Measurements from ENCODE around the gene CD53. TPM values are rescaled to one million over a fixed set of nuclear protein-coding genes. Genes with fewer than 3 reads are reported as not detected.

CD53 gene
- total RNA-seq, 2 donors from 2014 or later = 5.7 to 12.2 TPM

- TF ChIP-seq CTCF (IDR thresholded peaks at IDR 0.05) (no peak), POLR2AphosphoS5 (IDR thresholded peaks at IDR 0.05) (no peak), POLR2A (IDR thresholded peaks at IDR 0.05) (no peak)
- no peaks in the 10 kb centered on the region for H3K36me3 ChIP-seq
- H3K27ac ChIP-seq = no peak overlapping the region
- intact Hi-C loops (cut with DNase I) = no loop called here
- no peaks in the 10 kb centered on the region for H3K27me3 ChIP-seq (replicated peaks; ENCODE audit: insufficient read depth)
- H3K9me3 ChIP-seq = no peaks in the 10 kb centered on the region
- DNase-seq (ENCODE audit: low spot score) = no peak
- 76% methylated on average over 2 of the region's 2 CpGs for WGBS
- H3K4me3 ChIP-seq = no peak overlapping the region
- H3K4me1 ChIP-seq (replicated peaks) = no peaks in the 10 kb centered on the region
Observed at GRCh38 chr1:110850145-110850544, 22.8 kb upstream of the CD53 start.

GRCh38 chr1:110850627-110851026, 22.3 kb upstream of the CD53 start:
- Histone ChIP-seq H3K4me3 (no peak overlapping the region), H3K4me1 (replicated peaks) (no peaks in the 10 kb centered on the region), H3K36me3 (no peaks in the 10 kb centered on the region), H3K27ac (no peak overlapping the region), H3K9me3 (no peaks in the 10 kb centered on the region), H3K27me3 (replicated peaks; ENCODE audit: insufficient read depth) (no peaks in the 10 kb centered on the region)
- 56% methylated on average over 1 of the region's 1 CpG for WGBS
- TF ChIP-seq CTCF (IDR thresholded peaks at IDR 0.05) (no peak), POLR2AphosphoS5 (IDR thresholded peaks at IDR 0.05) (no peak), POLR2A (IDR thresholded peaks at IDR 0.05) (no peak)
- intact Hi-C loops (cut with DNase I) = no loop called here
- no peak for DNase-seq (ENCODE audit: low spot score)

- Histone ChIP-seq H3K36me3 (no peaks in the 10 kb centered on the region), H3K4me3 (no peak overlapping the region), H3K9me3 (no peaks in the 10 kb centered on the region), H3K27ac (no peak overlapping the region), H3K4me1 (replicated peaks) (no peaks in the 10 kb centered on the region), H3K27me3 (replicated peaks; ENCODE audit: insufficient read depth) (no peaks in the 10 kb centered on the region)
- TF ChIP-seq POLR2AphosphoS5 (IDR thresholded peaks at IDR 0.05) (no peak), CTCF (IDR thresholded peaks at IDR 0.05) (no peak), POLR2A (IDR thresholded peaks at IDR 0.05) (no peak)
- intact Hi-C loops (cut with DNase I) = no loop called here
- no peak for DNase-seq (ENCODE audit: low spot score)
- 77% methylated on average over 3 of the region's 3 CpGs for WGBS
Observed at GRCh38 chr1:110853135-110853534, 19.8 kb upstream of the CD53 start.

- intact Hi-C loops (cut with DNase I) = no loop called here
- no peak overlapping the region for H3K27ac ChIP-seq
- H3K9me3 ChIP-seq = no peaks in the 10 kb centered on the region
- no peaks in the 10 kb centered on the region for H3K27me3 ChIP-seq (replicated peaks; ENCODE audit: insufficient read depth)
- WGBS = 79% methylated on average over 2 of the region's 2 CpGs
- no peaks in the 10 kb centered on the region for H3K36me3 ChIP-seq
- no peak overlapping the region for H3K4me3 ChIP-seq
- no peaks in the 10 kb centered on the region for H3K4me1 ChIP-seq (replicated peaks)
- no peak for DNase-seq (ENCODE audit: low spot score)
- TF ChIP-seq POLR2AphosphoS5 (IDR thresholded peaks at IDR 0.05) (peak; percentile 35), CTCF (IDR thresholded peaks at IDR 0.05) (no peak)
Observed at GRCh38 chr1:110856410-110856809, 16.5 kb upstream of the CD53 start.

- DNase-seq (ENCODE audit: low spot score) = no peak
- no peak overlapping the region for H3K4me3 ChIP-seq
- intact Hi-C loops (cut with DNase I) = no loop called here
- H3K9me3 ChIP-seq = no peaks in the 10 kb centered on the region
- no peak overlapping the region for H3K27ac ChIP-seq
- TF ChIP-seq POLR2AphosphoS5 (IDR thresholded peaks at IDR 0.05) = no peak
- no peak for TF ChIP-seq POLR2A (IDR thresholded peaks at IDR 0.05)
- TF ChIP-seq CTCF (IDR thresholded peaks at IDR 0.05) = no peak
- no peaks in the 10 kb centered on the region for H3K36me3 ChIP-seq
- WGBS = 70% methylated on average over 7 of the region's 7 CpGs
- H3K27me3 ChIP-seq (replicated peaks; ENCODE audit: insufficient read depth) = no peaks in the 10 kb centered on the region
- H3K4me1 ChIP-seq (replicated peaks) = no peaks in the 10 kb centered on the region
Observed at GRCh38 chr1:110857964-110858948, 14.7 kb upstream of the CD53 start.
